ENCODE data around the gene MEF2D.
A peak's percentile ranks its signal among the peaks of the same experiment; 100 is the strongest.

The MEF2D gene

GRCh38 chr1:156496211-156496761 is 4.3 kb downstream of the MEF2D start:
- H3K9ac ChIP-seq (ENCODE audit: low read length): peak overlapping the region; percentile 38; the same call in 1 of the 2 replicates
- H3K4me1 ChIP-seq (ENCODE audit: low read length): peaks cover 68% of the 10 kb centered on the region
- peaks cover 91% of the 10 kb centered on the region for H3K79me2 ChIP-seq (ENCODE audit: low read length)
- H3K9me3 ChIP-seq (replicated peaks; ENCODE audit: insufficient read depth, low read length): no peaks in the 10 kb centered on the region
- DNase-seq: peak; percentile 95
- peak overlapping the region; percentile 83 for H3K27ac ChIP-seq (ENCODE audit: low read length)
- H3K4me3 ChIP-seq (ENCODE audit: low read length): peak overlapping the region; percentile 96
- H3K36me3 ChIP-seq (replicated peaks; ENCODE audit: insufficient read depth, low read length): 0 out of 2 replicates have a peak, but pooled peaks cover 8% of the 10 kb centered on the region
- peak overlapping the region; percentile 90 for H3K4me2 ChIP-seq (ENCODE audit: low read depth, low read length)
- H3K27me3 ChIP-seq (replicated peaks; ENCODE audit: insufficient read depth, low read length): no peaks in the 10 kb centered on the region
- no peak overlapping the region for H2AFZ ChIP-seq (ENCODE audit: low read length)
- H3K9me2 ChIP-seq (replicated peaks; ENCODE audit: insufficient read depth, low read length): no peaks in the 10 kb centered on the region
- TF ChIP-seq EZH2 (optimal IDR thresholded peaks at IDR 0.05; ENCODE audit: low read depth, low read length) (no peak), CTCF (IDR thresholded peaks at IDR 0.05; ENCODE audit: low read length) (peak; percentile 24), EZH2phosphoT487 (IDR thresholded peaks at IDR 0.05; ENCODE audit: low read length) (no peak)
- H3F3A ChIP-seq (ENCODE audit: insufficient read depth, low read length): peaks cover 85% of the 10 kb centered on the region
- H4K20me1 ChIP-seq (ENCODE audit: insufficient read depth, low read length): no peaks in the 10 kb centered on the region

- Histone ChIP-seq H2AFZ (ENCODE audit: low read length) (no peak overlapping the region), H3K9me2 (replicated peaks; ENCODE audit: insufficient read depth, low read length) (no peaks in the 10 kb centered on the region), H3K27ac (ENCODE audit: low read length) (peak overlapping the region; percentile 83), H3F3A (ENCODE audit: insufficient read depth, low read length) (peaks cover 89% of the 10 kb centered on the region), H4K20me1 (ENCODE audit: insufficient read depth, low read length) (no peaks in the 10 kb centered on the region), H3K9me3 (replicated peaks; ENCODE audit: insufficient read depth, low read length) (no peaks in the 10 kb centered on the region), H3K79me2 (ENCODE audit: low read length) (peaks cover 98% of the 10 kb centered on the region), H3K4me3 (ENCODE audit: low read length) (peak overlapping the region; percentile 23), H3K36me3 (replicated peaks; ENCODE audit: insufficient read depth, low read length) (0 out of 2 replicates have a peak, but pooled peaks cover 8% of the 10 kb centered on the region), H3K4me1 (ENCODE audit: low read length) (peaks cover 75% of the 10 kb centered on the region), H3K9ac (ENCODE audit: low read length) (peak overlapping the region; percentile 38), H3K27me3 (replicated peaks; ENCODE audit: insufficient read depth, low read length) (no peaks in the 10 kb centered on the region), H3K4me2 (ENCODE audit: low read depth, low read length) (peak overlapping the region; percentile 90)
- DNase-seq: no peak
- TF ChIP-seq EZH2phosphoT487 (IDR thresholded peaks at IDR 0.05; ENCODE audit: low read length) (no peak), EZH2 (optimal IDR thresholded peaks at IDR 0.05; ENCODE audit: low read depth, low read length) (no peak), CTCF (IDR thresholded peaks at IDR 0.05; ENCODE audit: low read length) (no peak)
Observed at GRCh38 chr1:156495401-156496140, 5.0 kb downstream of the MEF2D start.

GRCh38 chr1:156494309-156494895 is 6.2 kb downstream of the MEF2D start:
- Histone ChIP-seq H3K9me3 (replicated peaks; ENCODE audit: insufficient read depth, low read length) (no peaks in the 10 kb centered on the region), H3K4me3 (ENCODE audit: low read length) (no peak overlapping the region), H3F3A (ENCODE audit: insufficient read depth, low read length) (peaks cover 98% of the 10 kb centered on the region), H3K9me2 (replicated peaks; ENCODE audit: insufficient read depth, low read length) (no peaks in the 10 kb centered on the region), H3K4me2 (ENCODE audit: low read depth, low read length) (peak overlapping the region; percentile 90), H4K20me1 (ENCODE audit: insufficient read depth, low read length) (no peaks in the 10 kb centered on the region), H3K9ac (ENCODE audit: low read length) (peak overlapping the region; percentile 24; the same call in 1 of the 2 replicates), H3K79me2 (ENCODE audit: low read length) (peaks cover 98% of the 10 kb centered on the region), H3K36me3 (replicated peaks; ENCODE audit: insufficient read depth, low read length) (0 out of 2 replicates have a peak, but pooled peaks cover 8% of the 10 kb centered on the region), H3K27me3 (replicated peaks; ENCODE audit: insufficient read depth, low read length) (no peaks in the 10 kb centered on the region), H3K4me1 (ENCODE audit: low read length) (peaks cover 86% of the 10 kb centered on the region), H3K27ac (ENCODE audit: low read length) (peak overlapping the region; percentile 83), H2AFZ (ENCODE audit: low read length) (no peak overlapping the region)
- DNase-seq: peak; percentile 7
- no peak for TF ChIP-seq CTCF (IDR thresholded peaks at IDR 0.05; ENCODE audit: low read length)
- TF ChIP-seq EZH2 (optimal IDR thresholded peaks at IDR 0.05; ENCODE audit: low read depth, low read length): no peak
- TF ChIP-seq EZH2phosphoT487 (IDR thresholded peaks at IDR 0.05; ENCODE audit: low read length): no peak

All from MM.1S (cell line).